Fibroblast of mammary gland (primary cell): ENCODE measurements around the gene NEK7.

Experiments
- DNase-seq: peaks from one replicate; pipeline ENCODE4 v3.0.0-alpha.2; 2010; ENCODE audit warnings: low read depth
- H3K4me3 ChIP-seq: 2 replicates; pipeline ENCODE4 v1.5.1; 2011; ENCODE audit warnings: low read depth, mild to moderate bottlenecking, low read length, moderate library complexity; ENCODE audit not compliant: control insufficient read depth
- TF ChIP-seq, protein P1 (sequence below): conservative IDR thresholded peaks from 2 replicates; pipeline ENCODE4 v1.5.1; 2011; ENCODE audit warnings: low read depth, low read length, inconsistent platforms; ENCODE audit not compliant: control insufficient read depth, insufficient read depth

NEK7 gene

DNA sequence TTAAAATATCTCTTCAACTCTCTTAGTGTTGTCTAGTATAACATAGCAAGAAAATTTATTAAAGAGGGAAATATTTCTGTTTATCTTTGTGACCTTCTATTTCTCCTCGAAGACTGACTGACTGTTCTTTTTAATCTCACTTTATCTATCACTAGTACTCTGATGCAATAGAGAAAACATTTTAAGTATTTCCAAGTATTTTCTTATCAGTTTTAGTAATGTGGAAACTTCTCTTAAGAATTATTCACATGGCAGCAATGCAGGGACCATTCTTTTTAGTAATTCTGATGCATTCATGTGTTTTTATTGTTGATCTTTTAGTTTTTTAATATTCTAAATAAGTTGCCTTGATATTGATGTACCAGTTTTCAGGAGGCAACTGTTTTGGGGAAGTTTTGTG lies 115.7 kb downstream of the NEK7 start:
- TF ChIP-seq, protein P1, sequence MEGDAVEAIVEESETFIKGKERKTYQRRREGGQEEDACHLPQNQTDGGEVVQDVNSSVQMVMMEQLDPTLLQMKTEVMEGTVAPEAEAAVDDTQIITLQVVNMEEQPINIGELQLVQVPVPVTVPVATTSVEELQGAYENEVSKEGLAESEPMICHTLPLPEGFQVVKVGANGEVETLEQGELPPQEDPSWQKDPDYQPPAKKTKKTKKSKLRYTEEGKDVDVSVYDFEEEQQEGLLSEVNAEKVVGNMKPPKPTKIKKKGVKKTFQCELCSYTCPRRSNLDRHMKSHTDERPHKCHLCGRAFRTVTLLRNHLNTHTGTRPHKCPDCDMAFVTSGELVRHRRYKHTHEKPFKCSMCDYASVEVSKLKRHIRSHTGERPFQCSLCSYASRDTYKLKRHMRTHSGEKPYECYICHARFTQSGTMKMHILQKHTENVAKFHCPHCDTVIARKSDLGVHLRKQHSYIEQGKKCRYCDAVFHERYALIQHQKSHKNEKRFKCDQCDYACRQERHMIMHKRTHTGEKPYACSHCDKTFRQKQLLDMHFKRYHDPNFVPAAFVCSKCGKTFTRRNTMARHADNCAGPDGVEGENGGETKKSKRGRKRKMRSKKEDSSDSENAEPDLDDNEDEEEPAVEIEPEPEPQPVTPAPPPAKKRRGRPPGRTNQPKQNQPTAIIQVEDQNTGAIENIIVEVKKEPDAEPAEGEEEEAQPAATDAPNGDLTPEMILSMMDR, result no peak
- no peak overlapping the region for H3K4me3 ChIP-seq
- no peak for DNase-seq

DNA sequence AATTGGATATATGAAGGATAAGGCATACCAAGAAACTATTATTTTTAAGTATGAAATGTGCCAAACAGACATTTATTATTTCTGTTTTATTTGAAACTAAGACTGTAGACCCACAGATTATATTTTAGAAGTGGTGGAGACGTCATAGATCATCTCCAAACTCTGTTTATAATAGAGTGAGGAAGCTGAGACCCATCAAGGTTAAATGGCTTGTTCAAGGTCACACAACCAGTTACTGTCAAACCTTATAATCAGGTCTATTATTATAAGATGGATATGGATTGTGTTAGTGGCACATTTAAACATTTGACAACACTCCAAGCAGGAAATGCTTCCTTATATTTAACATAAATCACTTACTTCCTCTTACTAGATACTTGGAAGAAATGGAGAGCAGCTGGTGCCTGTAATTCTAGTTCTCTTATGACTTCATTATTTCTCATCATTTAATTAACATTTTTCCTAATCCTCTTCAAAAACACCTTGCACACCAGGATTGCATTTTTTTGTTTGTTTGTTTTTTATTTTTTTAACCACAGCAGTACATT lies 117.0 kb downstream of the NEK7 start:
- no peak overlapping the region for H3K4me3 ChIP-seq
- DNase-seq, result peak; percentile 11

DNA sequence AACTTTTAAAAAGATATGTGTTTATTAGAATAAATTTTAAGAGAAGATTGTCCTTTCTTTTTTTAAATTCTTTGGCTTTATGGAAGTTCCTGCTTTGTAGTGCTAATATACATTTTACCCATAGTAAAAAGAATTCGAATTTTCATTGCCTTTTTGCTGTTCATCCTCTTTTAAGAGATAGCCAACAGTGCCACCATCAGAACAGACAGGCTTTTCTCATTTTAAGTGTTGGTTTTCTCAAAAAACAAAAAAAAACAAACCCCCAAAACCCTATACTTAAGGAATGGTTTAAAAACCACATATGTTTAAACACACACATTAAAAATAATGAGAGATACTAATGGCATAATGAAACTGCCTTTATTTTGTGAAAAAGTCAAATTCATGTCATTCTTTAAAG lies 118.8 kb downstream of the NEK7 start:
- peak; percentile 8 for DNase-seq
- H3K4me3 ChIP-seq, result no peak overlapping the region
- TF ChIP-seq, protein P1, result no peak

More for the DNA sequence above, 117.0 kb downstream of the NEK7 start:
- TF ChIP-seq, protein P1, result no peak

DNA sequence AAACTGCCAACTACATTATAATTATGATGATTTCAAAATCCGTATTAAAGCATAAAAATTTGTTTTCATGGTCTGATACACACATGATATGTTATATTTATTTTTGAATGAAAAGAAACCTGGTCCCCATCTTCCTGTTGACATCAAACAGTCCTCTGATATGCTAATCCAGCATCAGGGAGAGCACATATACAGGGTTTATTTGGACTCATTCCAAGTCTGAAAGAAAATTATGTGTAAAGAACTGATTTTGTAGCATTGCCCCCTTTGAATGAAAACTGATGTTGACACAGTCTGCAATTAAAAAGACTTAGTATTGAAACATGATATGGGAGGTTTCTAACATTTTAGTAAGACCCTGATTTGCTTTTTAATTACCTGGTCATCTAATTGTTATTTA lies 119.4 kb downstream of the NEK7 start:
- H3K4me3 ChIP-seq, result no peak overlapping the region
- no peak for DNase-seq
- TF ChIP-seq, protein P1, result no peak

DNA sequence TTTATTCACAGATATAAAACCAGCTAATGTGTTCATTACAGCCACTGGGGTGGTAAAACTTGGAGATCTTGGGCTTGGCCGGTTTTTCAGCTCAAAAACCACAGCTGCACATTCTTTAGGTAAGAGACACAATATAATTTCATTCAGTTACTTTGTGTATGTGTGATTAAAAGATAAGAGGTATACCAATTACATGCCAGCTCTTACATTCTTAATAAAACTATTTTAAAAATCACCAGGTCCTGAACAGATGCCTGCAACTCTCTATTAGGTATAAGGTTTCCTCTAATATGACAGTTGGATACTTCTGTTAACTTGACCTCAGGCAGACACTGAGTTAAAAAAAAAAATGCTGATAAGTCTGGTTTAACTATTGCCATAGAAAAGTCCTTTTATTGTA lies 122.1 kb downstream of the NEK7 start:
- H3K4me3 ChIP-seq, result no peak overlapping the region
- no peak for DNase-seq
- TF ChIP-seq, protein P1, result no peak

DNA sequence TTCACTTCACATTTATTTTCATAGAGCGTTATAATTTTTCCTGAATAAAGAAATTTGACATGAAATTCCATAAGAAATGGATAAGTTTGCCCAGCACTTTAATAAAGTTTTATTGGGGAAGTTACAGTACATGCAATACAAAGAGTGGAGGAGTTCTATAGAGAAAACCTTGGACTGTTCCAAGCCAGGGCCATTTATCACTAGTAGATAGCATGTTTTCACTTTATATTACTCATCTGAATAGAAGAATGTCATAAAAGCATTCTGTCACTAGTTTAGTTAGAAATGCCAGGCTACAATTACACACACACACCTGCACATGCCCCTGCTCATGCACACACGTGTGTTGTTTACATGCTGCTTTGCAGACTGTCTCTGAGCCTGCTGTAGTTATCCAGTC lies 123.3 kb downstream of the NEK7 start:
- H3K4me3 ChIP-seq, result no peak overlapping the region
- DNase-seq, result no peak
- TF ChIP-seq, protein P1, result no peak

DNA sequence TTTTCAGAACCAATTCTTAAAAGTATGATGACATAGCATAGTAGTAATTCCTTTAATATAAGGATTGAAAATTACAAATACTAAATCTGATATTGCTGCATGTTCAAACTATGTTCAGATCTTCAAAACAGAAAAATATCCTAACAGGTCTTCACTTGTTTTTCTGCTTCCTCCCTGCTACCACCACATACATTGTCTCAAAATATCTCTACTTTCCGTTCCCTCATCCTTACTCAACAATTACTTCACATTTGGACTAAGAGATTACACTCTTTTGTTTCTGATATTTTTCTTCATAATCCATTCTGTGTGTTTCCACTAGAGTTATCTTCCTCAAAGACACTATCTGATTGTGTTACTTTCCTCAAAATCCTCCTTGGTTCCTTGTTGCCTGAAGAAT lies 125.1 kb downstream of the NEK7 start:
- TF ChIP-seq, protein P1, result no peak
- H3K4me3 ChIP-seq, result no peak overlapping the region

More for the DNA sequence above, 125.1 kb downstream of the NEK7 start:
- DNase-seq, result no peak
